Measurements from ENCODE around the gene SMARCA4.

DNA sequence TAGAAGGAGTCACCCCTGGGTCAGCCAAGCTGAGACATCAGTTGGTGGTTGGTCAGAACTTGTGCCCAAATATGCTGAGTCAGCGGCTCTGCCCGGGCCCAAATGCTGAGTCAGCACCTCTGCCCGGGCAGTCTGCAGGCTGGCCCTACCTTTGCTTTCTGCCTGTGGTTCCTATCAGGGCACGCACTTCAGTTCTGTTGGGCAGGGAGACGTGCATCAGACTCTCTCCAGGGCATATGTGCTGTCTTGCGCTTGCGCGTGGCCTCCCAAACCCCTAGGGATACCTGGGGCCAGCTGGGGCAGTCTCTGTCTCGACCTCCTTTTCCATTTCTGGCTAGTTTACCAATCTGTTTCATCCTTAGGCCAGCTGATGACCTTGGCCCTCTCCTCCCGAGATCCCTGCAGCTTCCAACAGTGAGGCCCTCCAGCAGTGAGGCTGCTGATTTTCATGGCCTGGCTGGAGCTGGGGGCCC, 104.0 kb downstream of the SMARCA4 start:
- TF ChIP-seq CREB1 (CRISPR knock-in tag; IDR thresholded peaks at IDR 0.05; ENCODE audit: low read depth) (no peak), EZH2 (IDR thresholded peaks at IDR 0.05; ENCODE audit: low read depth, unreplicated experiment) (no peak), JUNB (IDR thresholded peaks at IDR 0.05; ENCODE audit: unreplicated experiment) (no peak), POLR2AphosphoS5 (IDR thresholded peaks at IDR 0.05; ENCODE audit: low read depth) (no peak), EZH2phosphoT487 (IDR thresholded peaks at IDR 0.05; ENCODE audit: unreplicated experiment) (no peak), STAT1 (IDR thresholded peaks at IDR 0.05; ENCODE audit: unreplicated experiment) (no peak)
- TF ChIP-seq, protein P1, sequence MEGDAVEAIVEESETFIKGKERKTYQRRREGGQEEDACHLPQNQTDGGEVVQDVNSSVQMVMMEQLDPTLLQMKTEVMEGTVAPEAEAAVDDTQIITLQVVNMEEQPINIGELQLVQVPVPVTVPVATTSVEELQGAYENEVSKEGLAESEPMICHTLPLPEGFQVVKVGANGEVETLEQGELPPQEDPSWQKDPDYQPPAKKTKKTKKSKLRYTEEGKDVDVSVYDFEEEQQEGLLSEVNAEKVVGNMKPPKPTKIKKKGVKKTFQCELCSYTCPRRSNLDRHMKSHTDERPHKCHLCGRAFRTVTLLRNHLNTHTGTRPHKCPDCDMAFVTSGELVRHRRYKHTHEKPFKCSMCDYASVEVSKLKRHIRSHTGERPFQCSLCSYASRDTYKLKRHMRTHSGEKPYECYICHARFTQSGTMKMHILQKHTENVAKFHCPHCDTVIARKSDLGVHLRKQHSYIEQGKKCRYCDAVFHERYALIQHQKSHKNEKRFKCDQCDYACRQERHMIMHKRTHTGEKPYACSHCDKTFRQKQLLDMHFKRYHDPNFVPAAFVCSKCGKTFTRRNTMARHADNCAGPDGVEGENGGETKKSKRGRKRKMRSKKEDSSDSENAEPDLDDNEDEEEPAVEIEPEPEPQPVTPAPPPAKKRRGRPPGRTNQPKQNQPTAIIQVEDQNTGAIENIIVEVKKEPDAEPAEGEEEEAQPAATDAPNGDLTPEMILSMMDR (conservative IDR thresholded peaks at IDR 0.05; ENCODE audit: low read depth in 2 of 2) = no peak
- TF ChIP-seq, protein P2, sequence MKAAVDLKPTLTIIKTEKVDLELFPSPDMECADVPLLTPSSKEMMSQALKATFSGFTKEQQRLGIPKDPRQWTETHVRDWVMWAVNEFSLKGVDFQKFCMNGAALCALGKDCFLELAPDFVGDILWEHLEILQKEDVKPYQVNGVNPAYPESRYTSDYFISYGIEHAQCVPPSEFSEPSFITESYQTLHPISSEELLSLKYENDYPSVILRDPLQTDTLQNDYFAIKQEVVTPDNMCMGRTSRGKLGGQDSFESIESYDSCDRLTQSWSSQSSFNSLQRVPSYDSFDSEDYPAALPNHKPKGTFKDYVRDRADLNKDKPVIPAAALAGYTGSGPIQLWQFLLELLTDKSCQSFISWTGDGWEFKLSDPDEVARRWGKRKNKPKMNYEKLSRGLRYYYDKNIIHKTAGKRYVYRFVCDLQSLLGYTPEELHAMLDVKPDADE (IDR thresholded peaks at IDR 0.05) = no peak
- TF ChIP-seq, protein P3, sequence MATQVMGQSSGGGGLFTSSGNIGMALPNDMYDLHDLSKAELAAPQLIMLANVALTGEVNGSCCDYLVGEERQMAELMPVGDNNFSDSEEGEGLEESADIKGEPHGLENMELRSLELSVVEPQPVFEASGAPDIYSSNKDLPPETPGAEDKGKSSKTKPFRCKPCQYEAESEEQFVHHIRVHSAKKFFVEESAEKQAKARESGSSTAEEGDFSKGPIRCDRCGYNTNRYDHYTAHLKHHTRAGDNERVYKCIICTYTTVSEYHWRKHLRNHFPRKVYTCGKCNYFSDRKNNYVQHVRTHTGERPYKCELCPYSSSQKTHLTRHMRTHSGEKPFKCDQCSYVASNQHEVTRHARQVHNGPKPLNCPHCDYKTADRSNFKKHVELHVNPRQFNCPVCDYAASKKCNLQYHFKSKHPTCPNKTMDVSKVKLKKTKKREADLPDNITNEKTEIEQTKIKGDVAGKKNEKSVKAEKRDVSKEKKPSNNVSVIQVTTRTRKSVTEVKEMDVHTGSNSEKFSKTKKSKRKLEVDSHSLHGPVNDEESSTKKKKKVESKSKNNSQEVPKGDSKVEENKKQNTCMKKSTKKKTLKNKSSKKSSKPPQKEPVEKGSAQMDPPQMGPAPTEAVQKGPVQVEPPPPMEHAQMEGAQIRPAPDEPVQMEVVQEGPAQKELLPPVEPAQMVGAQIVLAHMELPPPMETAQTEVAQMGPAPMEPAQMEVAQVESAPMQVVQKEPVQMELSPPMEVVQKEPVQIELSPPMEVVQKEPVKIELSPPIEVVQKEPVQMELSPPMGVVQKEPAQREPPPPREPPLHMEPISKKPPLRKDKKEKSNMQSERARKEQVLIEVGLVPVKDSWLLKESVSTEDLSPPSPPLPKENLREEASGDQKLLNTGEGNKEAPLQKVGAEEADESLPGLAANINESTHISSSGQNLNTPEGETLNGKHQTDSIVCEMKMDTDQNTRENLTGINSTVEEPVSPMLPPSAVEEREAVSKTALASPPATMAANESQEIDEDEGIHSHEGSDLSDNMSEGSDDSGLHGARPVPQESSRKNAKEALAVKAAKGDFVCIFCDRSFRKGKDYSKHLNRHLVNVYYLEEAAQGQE (IDR thresholded peaks at IDR 0.05; ENCODE audit: unreplicated experiment) = no peak

Data from GM23338 (cell line).